ENCODE results near the gene LYSMD4.

Gene LYSMD4

GRCh38 chr15:99731336-99732123 lies 1.7 kb downstream of the LYSMD4 start:
- DNase-seq (ENCODE audit: low read depth, low spot score): no peak

- DNase-seq (ENCODE audit: low read depth, low spot score): no peak
Measured at GRCh38 chr15:99729920-99730319, 3.3 kb downstream of the LYSMD4 start.

DNA sequence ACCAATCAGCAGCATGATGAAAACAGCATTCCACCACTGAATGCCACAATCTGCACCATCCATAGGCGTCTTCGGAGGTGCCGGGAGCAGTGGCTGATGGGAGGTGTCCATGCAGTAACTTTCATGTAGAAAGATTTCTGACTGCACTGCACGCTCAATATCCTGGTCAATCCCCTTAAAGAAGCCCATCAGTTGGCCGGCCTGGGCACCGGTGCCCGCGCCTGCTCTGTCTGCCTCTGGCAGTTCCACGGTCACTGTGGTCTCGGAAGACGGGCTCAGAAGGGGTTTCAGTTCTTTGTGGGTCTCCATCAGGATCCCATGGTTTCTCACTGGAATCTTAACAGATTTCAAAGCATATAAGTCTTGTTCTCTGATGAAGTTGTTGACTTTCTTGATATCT lies 3.9 kb downstream of the LYSMD4 start:
- no peak for DNase-seq (ENCODE audit: low read depth, low spot score)

DNA sequence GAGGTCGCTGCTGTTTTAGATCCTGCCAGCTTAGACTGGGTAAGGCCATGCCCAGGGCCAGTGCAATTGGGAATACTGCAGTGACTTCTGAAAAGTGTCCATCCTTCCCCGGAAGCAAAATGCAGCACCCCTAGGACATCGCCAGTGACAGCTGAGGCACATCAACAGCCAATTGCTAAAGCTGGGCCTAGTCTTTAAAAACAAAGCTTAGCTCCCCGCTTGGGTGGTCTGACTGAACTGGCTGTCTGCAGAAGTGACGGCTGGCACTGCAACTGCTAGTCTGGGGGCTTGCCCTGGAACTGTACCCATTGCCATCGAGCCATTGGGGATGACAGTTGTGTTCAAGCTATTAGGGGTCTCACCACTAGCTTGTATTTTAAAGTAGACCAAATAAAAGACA lies 4.3 kb downstream of the LYSMD4 start:
- no peak for DNase-seq (ENCODE audit: low read depth, low spot score)

DNA sequence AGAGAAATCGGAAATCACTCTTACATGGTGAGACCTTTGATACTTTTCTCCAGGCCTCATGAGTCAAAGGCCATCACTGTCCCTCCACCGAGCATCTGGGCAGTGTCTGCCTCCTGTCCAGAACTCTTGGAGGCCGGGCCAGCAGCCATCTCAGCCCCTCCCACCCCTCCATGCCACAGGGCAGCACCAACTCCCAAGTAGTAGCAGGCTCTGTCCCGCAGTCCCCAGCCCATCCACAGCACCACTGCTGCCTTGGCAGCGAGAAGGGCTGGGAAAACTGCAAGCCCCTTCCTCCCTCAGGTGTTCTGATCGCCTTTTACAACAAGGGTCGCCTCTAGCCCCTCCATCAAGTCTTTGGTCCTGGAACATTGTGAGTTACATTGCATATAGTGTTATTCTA lies 5.5 kb downstream of the LYSMD4 start:
- no peak for DNase-seq (ENCODE audit: low read depth, low spot score)

DNA sequence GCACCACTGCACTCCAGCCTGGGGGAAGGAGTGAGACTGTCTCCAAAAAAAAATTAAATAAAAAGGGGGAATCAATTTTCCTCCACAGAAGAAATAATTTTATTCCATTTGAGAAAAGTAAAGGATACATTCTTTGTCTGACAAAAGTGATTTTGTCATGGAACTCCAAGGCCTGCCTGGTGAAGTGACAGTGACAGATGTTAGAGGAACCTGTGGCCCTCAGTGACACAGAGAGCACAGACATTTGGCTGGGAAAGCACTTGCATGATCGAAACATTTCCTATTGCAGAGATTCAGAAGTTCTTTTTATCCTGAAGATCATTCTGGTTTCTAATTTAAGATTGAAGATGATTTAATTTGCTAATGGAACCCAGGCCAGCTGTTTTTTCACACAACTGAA lies 5.9 kb downstream of the LYSMD4 start:
- DNase-seq (ENCODE audit: low read depth, low spot score): no peak

DNA sequence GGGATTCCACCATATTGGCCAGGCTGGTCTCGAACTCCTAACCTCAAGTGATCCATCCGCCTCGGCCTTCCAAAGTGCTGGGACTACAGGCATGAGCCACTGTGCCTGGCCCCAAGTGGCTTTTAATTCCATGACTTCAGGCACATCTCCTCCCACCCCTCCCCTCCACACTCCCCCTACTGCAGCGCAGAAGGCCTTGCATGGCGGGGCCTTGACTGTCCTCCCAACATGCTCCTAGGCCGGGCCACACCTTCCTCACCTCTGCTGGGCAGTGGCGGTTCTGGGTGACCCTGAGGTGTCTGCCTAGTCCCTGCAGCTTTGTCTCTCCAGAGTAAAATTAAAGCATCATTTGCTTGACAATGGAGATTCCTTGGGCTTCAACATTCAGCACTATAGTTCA lies 6.9 kb downstream of the LYSMD4 start:
- DNase-seq (ENCODE audit: low read depth, low spot score): no peak

GRCh38 chr15:99722406-99722805 lies 10.8 kb downstream of the LYSMD4 start:
- DNase-seq (ENCODE audit: low read depth, low spot score): no peak

DNA sequence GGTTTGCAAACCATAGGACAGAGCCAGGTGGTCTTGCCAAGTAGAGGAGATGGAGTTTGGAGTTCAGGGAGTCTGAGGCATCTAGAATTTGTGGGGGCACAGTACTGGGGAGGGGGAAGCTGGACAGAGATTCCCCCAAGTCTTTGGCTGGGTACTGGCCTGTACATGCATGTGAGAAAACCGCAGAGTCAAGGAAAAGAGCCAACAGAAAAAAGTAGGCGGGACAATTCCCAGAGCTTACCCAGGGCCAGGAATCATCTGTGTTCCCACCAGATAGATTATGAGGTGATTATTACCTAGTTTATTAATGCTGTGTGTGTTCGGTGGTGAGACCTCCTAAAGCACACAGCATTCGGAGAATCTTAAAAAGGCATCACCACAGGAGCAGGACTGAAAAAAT lies 11.3 kb downstream of the LYSMD4 start:
- no peak for DNase-seq (ENCODE audit: low read depth, low spot score)

DNA sequence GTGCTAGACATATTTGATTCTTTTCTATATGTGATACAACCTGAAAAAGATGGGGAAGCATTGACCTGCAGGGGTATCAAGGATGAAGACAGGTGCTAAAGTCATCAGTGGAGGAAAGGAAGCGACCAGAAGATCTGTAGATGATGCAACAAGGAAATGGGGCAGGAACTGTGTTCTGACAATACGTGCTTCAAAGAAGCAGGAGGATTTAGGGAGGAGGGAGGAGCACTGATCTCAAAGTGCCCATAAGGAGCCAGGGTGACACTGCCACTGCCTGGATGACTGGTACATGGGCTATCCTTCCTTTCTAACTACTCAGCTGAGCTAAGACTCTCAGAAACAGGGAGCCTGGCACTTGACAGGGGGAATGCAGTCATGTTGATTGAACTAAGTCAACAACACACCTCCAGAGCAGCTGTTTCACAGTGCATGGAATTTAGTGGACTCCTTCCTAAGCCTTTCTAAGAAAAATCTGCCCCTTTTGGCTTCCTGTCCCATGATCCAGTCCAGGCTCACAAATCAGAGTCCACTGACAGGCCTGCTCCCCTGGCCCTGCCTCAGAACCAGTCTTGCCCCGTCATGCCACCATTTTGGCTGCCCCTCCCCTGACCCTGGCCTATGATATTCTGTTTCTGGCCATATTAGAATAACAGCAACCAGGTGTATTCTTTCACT lies 12.0 kb downstream of the LYSMD4 start:
- DNase-seq (ENCODE audit: low read depth, low spot score): no peak

DNA sequence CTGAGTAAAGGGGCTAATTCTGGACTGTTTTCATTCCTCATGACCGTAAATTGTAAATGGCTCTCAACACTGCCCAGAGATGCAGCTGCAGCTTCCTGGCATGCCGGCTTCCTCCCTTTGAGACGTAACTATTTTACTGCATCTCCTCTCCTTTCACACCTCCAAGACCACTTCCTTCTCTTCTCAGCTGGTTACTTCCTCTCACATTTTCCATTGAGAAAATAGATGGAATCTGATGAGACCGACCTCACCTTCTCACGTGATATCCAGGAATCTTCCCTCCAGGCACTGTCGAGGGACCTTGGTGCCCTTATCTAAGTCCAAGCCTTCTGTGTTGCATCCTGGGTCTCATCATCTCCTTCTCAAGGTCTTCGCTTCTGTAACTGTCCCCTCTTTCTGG lies 12.7 kb downstream of the LYSMD4 start:
- no peak for DNase-seq (ENCODE audit: low read depth, low spot score)

DNA sequence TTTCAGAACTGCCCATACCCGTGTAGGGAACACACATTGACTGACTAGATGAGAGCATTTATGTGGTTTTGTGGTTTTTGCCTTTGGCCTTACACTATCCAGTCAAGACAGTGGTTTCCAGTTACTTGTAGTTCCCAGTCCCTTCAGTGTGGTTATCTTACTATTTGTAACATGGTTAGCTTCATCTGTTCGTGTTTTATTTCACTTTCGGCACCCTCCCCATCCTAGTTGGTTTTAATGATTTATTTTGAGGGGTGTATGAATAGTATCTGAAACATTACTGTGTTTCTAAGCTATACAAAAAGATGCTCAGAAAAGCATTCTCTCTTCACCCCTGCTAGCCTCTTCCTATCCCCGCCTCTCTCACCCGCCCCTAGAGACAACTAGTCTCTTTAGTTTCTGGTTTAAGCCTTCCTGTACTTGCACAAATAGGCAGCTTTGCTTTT lies 14.1 kb downstream of the LYSMD4 start:
- no peak for DNase-seq (ENCODE audit: low read depth, low spot score)

DNA sequence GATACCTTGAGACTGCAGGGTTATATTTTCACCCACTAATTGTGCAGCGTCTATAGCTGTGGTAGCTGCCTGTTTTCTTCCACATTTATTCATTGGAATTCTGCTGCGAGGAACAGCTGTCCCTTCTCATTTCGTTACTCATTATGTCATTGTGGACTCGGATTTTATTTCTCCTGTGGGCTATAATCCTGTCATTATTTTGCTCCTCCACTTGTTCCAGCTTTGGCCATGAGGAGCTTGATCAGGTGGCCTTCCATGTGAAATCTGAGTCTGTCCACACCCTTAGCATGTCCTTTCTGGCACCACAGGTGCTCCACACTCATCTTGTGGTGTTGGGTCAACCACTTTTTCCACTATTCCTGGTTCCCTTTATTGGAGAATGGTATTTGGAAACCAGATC lies 14.8 kb downstream of the LYSMD4 start:
- DNase-seq (ENCODE audit: low read depth, low spot score): no peak

- DNase-seq (ENCODE audit: low read depth, low spot score): no peak
Measured at GRCh38 chr15:99717161-99718009, 15.9 kb downstream of the LYSMD4 start.

- no peak for DNase-seq (ENCODE audit: low read depth, low spot score)
Measured at GRCh38 chr15:99716540-99717095, 16.6 kb downstream of the LYSMD4 start.

DNA sequence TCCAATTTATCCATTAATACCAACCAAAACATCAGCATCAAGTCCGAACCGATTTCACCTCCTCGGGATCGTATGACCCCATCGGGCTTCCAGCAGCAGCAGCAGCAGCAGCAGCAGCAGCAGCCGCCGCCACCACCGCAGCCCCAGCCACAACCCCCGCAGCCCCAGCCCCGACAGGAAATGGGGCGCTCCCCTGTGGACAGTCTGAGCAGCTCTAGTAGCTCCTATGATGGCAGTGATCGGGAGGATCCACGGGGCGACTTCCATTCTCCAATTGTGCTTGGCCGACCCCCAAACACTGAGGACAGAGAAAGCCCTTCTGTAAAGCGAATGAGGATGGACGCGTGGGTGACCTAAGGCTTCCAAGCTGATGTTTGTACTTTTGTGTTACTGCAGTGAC lies 20.8 kb downstream of the LYSMD4 start:
- no peak for DNase-seq (ENCODE audit: low read depth, low spot score)

DNA sequence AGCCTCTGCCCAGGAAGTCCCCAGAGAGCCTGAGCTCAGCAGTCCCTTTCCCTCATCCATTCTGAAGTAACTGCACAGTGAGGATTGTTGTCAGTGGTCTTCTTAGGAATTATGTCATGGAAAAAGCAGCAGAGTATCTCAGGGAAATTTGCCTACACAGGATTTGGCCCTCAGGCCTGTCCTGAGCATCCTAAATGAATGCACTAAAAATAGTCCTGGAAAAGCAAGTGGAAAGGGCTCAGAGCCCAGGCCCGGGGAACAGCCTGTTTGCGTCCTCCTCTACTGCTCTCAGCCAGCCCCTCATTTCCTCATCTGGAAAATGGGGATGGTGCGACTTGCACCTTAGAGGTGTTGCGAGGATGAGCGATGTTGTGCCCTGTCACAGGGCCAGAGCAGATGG lies 21.6 kb downstream of the LYSMD4 start:
- no peak for DNase-seq (ENCODE audit: low read depth, low spot score)

DNA sequence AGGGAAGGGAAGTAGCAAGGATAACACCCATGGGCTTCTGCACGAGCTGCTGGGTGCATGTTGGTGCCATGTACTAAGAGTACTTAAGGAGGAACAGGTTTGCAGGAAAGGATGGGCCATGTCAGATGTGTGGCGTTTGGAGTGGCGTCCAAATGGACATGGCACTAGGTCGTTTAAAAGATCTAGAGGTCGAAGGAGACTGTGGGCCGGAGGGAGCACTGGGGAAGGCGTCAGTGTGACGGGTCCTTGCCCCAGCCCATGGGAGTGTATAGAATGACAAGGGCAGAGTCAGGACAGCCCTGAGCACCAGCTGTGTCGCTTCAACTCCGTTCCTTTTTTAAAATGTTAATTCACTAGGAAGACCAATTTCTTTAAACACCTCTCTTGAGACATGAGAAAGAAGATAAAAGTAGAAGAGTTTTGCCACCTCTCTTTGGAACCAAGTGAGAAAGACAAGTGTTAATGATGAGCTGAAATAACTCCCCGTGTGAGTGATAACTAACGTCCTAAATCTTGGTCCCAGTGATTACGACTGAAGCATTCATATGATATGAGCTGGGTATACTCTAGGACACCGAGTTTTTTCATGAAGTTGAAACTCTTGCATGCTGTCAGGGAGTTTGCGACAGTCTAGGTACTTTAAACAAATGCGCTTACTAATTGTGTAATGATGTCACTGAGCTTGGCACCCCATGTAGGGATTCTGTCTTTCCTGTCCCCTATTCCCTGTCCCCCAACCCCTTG lies 23.8 kb downstream of the LYSMD4 start:
- no peak for DNase-seq (ENCODE audit: low read depth, low spot score)

DNA sequence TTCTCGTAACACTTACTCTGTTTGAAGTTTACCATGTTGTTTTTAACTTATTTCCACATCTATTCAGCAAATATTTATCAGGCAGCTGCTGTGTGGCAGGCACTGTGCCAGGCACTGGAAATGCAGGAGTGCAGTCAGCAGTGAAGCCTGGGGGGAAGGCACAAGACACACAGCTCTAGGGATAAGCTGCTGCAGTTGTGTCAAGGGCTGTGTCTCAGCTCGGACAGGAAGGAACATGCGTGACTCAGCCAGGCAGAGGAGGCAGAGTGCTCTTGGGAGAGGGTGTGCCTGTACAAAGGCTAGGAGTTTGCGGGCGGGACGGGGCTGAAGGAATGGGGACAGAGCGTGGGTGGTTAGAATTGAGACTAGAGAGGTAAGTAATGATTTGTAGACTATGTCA lies 24.7 kb downstream of the LYSMD4 start:
- DNase-seq (ENCODE audit: low read depth, low spot score): no peak

DNA sequence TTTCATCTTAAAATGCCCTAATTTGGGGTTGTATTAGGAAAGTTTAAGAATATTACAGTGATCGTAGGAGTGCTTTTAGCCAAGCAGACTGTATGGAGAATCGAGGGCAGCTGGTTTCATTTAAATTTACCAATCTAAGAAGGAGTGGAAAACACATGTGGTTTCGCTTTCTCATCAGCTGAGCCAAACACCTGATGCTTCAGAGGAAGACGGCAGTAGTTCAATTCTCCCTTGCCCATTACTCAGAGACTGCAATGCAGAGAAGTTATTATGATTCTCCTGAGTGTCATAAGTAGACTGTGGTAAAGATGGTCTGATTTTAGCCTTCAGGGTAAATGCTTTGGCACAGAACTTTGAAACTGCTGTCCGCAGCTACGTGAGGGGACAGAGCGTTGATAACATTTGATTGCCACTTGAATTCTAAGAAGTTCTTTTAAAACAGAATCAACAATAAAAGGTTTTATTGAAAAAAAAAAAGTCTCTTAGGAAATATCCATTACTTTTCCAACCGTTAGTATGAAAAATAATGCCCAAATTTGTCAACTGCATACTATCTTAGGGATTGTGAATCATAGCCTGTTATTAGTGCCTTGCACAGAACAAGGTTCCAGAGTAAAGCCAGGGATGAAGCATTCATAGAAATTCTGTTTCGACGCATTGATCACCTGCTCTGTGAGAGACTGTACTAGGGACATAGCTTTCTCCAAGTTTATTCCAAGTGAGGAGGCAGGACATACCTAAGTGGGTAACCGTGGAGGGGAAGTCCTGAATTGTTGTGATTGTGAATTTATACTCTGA lies 25.6 kb downstream of the LYSMD4 start:
- no peak for DNase-seq (ENCODE audit: low read depth, low spot score)
